SK-N-MC (cell line): ENCODE results near the gene PNCK.

Experiments
- EZH2 ChIP-seq: fragments of 200-600 bp; sonication (generic); IDR thresholded peaks from one replicate; pipeline ENCODE4 v1.6.1; 2017; ENCODE audit warnings: antibody characterized with exemption
- POLR2AphosphoS5 ChIP-seq: IDR thresholded peaks from 2 replicates; pipeline ENCODE4 v1.6.1; 2012; ENCODE audit warnings: mild to moderate bottlenecking, low read depth, low read length, borderline replicate concordance

DNA sequence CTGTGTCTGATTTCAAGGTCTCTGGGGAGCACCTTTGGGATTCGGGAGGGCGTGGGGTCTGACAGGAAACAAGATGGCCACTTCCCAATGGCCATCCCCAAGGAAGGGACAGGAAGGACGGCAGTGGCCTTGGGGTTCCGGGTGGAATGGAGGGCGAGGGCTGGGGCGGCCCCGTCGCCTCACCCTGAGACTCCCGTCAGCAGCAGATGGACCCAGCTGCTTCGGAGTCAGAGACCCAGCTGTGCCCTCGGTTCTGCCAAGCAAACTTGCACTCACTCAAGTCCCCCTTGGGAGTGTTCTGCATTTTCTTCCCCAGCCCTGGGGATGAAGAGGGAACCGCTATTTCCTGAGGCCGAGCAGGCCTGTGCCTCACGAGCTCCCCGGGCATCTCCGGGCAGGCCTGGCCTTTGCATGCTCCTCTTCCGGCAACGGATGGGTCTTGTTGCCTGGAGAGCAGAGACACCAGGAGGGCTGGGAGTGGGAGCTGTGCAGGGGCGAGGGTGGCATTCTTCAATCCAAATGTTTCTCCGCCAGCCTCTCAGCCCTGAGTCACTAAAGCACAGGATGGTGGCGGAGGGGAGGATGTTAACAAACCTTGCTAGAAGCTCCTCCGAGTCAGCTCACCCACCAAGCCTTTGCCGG, 33.4 kb downstream of the PNCK start:
- TF ChIP-seq POLR2AphosphoS5, result no peak
- no peak for TF ChIP-seq EZH2
